Anterior cingulate cortex (tissue), 58 donors: Measurements from ENCODE around the gene TXNRD1.
"Not testable (repeated sequence)": the region's sequence is repeated elsewhere in the genome, so short reads cannot be mapped to it uniquely, and the experiment has no call there.

Experiments
- DNase-seq, 58 donors: peaks; one replicate each; lab custom pipeline; 2025; lab: John Stamatoyannopoulos, UW

The TXNRD1 gene

GRCh38 chr12:104317538-104318210 lies 102.1 kb downstream of the TXNRD1 start:
- DNase-seq = no peak

GRCh38 chr12:104319028-104319427 lies 103.4 kb downstream of the TXNRD1 start:
- no peak for DNase-seq

- DNase-seq = no peak
Observed at GRCh38 chr12:104319918-104320626, 104.5 kb downstream of the TXNRD1 start.

GRCh38 chr12:104320627-104321024 lies 105.0 kb downstream of the TXNRD1 start:
- DNase-seq = no peak

- DNase-seq = no peak
Observed at GRCh38 chr12:104321949-104322348, 106.4 kb downstream of the TXNRD1 start.

- not testable (repeated sequence) for DNase-seq
Observed at GRCh38 chr12:104322533-104322932, 107.0 kb downstream of the TXNRD1 start.

- no peak for DNase-seq
Observed at GRCh38 chr12:104323899-104324298, 108.3 kb downstream of the TXNRD1 start.

GRCh38 chr12:104328278-104328677 lies 112.7 kb downstream of the TXNRD1 start:
- not testable (repeated sequence) for DNase-seq

GRCh38 chr12:104328790-104329189 lies 113.2 kb downstream of the TXNRD1 start:
- DNase-seq = no peak

GRCh38 chr12:104329707-104330532 lies 114.3 kb downstream of the TXNRD1 start:
- no peak for DNase-seq

- no peak for DNase-seq
Observed at GRCh38 chr12:104331376-104331775, 115.8 kb downstream of the TXNRD1 start.

- not testable (repeated sequence) for DNase-seq
Observed at GRCh38 chr12:104332273-104332672, 116.7 kb downstream of the TXNRD1 start.

GRCh38 chr12:104333692-104334255 lies 118.2 kb downstream of the TXNRD1 start:
- no peak for DNase-seq

- DNase-seq = no peak
Observed at GRCh38 chr12:104334581-104334980, 119.0 kb downstream of the TXNRD1 start.

GRCh38 chr12:104336115-104336514 lies 120.5 kb downstream of the TXNRD1 start:
- DNase-seq = no peak

GRCh38 chr12:104337030-104337558 lies 121.5 kb downstream of the TXNRD1 start:
- DNase-seq = no peak

GRCh38 chr12:104339663-104340062 lies 124.1 kb downstream of the TXNRD1 start:
- peak in 1 of 58 donors; percentile 6 for DNase-seq

- no peak for DNase-seq
Observed at GRCh38 chr12:104340177-104340576, 124.6 kb downstream of the TXNRD1 start.

- peak in 22 of 58 donors; percentile 5 to 45 (median 16) for DNase-seq
Observed at GRCh38 chr12:104340925-104341611, 125.5 kb downstream of the TXNRD1 start.

GRCh38 chr12:104342147-104342546 lies 126.6 kb downstream of the TXNRD1 start:
- DNase-seq = no peak
